T47D (cell line): Measurements from ENCODE around the gene STAP2.

ENCODE experiments used
- DNase-seq, 2 experiments: peaks; one replicate each; pipeline versions ENCODE4 v3.0.0 to v3.0.0-alpha.2; 2011 to 2012; ENCODE audit warnings: low read depth in 1 of 2, low spot score in 1 of 2
- JUND ChIP-seq: IDR thresholded peaks from 2 replicates; pipeline ENCODE4 v1.6.1; 2012; ENCODE audit warnings: low read depth
- in situ Hi-C: cut with HindIII; loops from 2 replicates; pipeline ENCODE4 v1.10.0; 2016; ENCODE audit warnings: low sequenced_read_pairs, low pct_unique_long_range_greater_than_20kb

Gene STAP2

GRCh38 chr19:4304538-4305256, 33.9 kb downstream of the STAP2 start, which contains the start of gene FSD1:
Gene FSD1 (plus strand): TSS chr19:4304598. CDS start chr19:4304747, 149 bp downstream.
- in situ Hi-C loops: no loop called here
- TF ChIP-seq JUND: no peak
- no peak for DNase-seq

DNA sequence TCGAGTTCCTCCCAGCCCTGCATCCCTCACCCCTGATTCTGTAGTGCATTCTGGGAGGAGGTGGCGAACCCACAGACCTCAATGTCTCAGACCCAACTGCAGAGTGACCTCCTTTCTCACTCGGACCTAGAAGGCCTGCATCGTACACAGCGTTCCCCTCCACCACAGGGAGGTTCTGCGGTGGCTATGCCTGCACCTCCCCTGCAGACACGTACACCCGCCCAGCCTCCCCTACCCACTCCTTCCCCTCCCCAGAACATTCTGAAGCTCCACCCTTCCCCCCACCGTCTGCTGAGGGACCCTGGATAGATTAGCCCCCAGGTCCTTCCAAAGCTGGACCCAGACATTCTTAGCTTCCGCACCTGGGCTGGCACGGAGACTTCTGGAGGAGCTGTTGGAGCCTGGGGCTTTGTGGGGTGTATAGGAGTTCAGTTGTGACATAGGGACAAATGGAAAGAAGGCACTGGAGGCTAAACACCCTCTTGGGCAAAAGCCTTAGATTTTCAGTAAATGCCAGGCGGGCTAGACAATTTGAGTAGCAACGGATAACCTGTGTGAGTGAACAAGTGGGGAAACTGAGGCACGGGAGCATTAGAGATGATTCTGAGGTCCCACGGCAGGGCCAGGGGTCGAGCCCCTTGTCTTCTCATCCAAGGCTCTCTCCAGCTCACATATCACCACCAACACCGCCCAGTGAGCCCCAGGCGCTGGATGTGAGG, 34.6 kb downstream of the STAP2 start:
- no peak for TF ChIP-seq JUND
- in situ Hi-C loops: no loop called here
- no peak for DNase-seq

- DNase-seq: no peak
- in situ Hi-C loops: no loop called here
- TF ChIP-seq JUND: no peak
These were observed 36.4 kb downstream of the STAP2 start, which contains the start of gene TMIGD2 for GRCh38 chr19:4302243-4302640. Gene TMIGD2 (minus strand): TSS chr19:4302389. CDS start chr19:4302385, 4 bp downstream.

DNA sequence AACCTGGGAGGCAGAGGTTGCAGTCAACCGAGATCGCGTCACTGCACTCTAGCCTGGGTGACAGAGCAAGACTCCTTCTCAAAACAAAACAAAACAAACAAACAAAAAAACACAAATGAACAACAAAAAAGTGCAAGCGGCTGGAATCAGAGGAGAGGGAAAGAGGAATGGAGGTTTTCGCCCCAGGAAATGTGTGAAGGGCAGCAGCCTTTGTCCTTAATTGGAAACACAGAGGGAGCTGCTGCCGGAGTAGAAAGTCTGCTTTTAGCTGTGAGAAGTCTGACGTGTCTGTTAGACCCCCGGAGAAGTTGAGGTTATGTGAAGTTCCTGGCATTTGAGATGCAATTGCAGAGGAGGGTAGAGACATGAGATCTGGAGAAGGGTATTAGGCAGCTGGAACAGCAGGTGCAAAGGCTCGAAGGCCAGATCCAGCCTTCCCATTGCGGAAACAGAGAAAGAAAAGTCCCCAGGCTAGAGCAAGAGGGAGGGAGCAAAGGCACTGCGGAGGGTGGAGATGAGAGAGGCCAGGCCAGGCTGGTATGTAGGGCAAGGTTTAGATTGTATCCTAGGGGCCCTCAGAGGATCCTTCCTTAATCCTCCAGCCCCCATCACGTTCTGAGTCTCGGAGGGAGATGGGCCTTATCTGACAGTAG, 36.9 kb downstream of the STAP2 start:
- in situ Hi-C loops: no loop called here
- TF ChIP-seq JUND: no peak
- DNase-seq: no peak

DNA sequence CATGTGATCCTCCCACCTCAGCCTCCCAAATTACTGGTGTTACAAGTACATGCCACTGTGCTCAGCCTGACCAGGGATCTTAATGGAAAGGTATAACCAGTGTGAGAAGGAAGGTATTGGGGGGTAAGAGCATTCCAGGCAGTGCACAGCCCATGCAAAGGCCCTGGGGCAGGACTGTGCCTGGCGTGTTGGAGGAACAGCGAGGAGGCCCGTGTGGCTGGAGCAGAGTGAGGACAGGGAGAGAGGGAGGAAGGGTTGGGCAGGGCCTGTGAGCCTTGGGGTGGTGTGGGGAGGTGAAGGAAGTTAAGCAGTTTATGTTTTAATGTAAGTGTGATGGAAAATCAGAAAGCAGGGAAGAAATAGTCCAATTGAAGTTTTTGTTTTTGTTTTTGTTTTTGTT, 38.0 kb downstream of the STAP2 start:
- no peak for DNase-seq
- no peak for TF ChIP-seq JUND
- in situ Hi-C loops: no loop called here

DNA sequence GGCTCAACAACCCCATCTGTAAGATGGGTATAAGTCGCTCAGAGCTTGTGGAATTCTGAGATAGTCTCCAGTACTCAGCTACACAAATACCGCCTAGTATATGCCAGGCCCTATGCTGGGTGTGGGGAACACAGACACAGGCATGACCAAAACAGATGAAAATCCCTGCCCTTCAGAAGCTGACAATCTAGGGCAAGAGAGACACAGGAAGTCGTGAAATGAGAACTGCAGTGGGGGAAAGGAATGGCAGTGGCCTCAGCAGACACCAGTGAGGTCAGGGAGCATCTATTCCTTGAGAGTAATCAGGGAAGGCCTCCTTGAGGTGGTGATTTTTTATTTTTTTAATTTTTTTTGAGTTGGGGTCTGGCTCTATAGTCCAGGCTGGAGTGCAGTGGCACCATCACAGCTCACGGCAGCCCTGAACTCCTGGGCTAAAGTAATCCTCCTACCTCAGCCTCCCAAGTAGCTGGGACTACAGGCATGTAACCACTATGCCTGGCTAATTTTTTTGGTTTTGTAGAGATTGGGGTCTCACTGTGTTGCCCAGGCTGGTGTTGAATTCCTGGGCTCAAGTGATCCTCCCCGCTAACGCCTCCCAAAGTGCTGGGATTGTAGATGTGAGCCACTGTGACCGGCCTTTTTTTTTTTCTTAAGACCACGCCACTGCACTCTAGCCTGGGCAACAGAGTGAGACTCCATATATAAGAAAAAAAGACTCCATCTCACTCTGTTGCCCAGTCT, 39.6 kb downstream of the STAP2 start:
- no peak for TF ChIP-seq JUND
- no peak for DNase-seq
- in situ Hi-C loops: no loop called here

DNA sequence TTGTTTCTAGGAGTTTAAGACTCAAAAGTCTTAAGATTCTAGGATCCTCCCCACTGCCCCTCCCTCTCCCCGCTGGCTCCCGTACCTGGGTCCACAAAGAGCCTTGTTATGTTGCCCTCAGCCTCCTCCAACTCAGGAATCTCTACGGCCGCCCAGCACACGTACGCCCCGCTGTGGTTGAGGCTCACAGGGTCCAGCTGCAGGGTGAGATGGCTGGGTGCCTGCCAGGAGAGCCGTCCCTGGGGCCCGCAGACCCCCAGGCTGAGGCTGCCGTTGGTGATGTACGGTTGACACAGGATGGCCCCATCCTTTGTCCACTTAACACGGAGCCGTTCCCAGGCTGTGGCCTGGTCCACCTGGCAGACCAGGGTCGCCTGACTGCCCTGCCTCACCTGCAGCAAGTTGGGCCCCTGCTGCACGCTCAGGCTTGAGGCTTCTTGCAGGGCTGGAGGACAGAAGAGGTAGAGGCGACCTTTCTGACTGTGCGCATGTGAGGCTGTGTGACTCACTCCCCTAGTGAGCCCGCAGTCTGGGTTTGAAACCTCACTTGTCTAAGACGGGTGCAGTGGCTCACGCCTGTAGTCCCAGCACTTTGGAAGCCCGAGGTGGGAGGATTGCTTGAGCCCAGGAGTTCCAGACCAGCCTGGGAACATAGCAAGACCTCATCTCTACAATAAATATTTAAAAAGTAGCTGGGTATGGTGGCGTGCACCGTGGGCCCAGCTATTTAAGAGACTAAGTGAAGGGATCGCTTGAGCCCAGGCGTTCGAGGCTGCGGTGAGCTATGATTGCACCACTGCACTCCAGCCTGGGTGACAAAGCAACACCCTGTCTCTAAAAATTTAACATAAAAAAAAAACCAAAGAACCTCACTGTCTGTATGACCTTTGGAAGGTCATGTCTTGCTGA, 40.5 kb downstream of the STAP2 start:
- in situ Hi-C loops: no loop called here
- no peak for DNase-seq
- no peak for TF ChIP-seq JUND

DNA sequence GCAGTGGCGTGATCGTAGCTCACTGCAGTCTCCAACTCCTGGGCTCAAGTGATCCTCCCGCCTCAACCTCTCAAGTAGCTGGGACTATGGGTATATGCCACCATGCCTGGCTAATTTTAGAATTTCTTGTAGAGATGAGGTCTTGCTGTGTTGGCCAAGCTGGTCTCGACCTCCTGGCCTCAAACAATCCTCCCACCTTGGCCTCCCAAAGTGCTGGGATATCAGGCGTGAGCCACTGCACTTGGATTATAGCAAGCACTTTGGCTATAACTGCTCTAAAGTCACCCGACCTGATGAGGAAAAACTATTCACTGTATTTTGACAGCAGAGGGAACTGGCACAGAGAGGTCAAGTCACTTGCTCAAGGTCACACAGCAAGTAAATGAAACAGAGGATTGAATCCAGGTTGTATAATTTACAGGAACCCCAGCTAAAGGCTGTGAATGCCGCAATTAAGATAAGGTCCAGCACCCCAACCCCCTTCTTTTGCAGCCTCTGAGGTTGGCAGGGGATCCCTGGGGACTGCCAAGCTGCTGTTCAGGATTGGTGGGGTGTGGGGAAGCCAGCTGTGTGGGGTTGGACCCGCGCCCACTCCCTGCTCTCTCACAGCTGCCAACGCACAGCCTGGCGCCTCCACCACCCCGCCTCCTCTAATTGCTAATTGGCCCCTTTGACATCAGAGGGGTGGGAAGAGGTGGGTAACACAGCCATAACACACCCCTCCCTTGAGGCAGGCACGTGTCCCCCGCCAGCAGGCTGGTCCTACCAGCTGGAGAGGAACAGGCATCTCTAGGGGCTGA, 42.5 kb downstream of the STAP2 start:
- in situ Hi-C loops: no loop called here
- no peak for DNase-seq
- no peak for TF ChIP-seq JUND

GRCh38 chr19:4294389-4294788, 44.2 kb downstream of the STAP2 start:
- DNase-seq: no peak
- in situ Hi-C loops: no loop called here

GRCh38 chr19:4292515-4292914, 46.1 kb downstream of the STAP2 start:
- no peak for TF ChIP-seq JUND
- in situ Hi-C loops: no loop called here
- DNase-seq: no peak

More at GRCh38 chr19:4294389-4294788, 44.2 kb downstream of the STAP2 start:
- no peak for TF ChIP-seq JUND

GRCh38 chr19:4291184-4291732, 47.4 kb downstream of the STAP2 start:
- TF ChIP-seq JUND: no peak
- in situ Hi-C loops: no loop called here
- DNase-seq: no peak
